MM.1S (cell line): Measurements from ENCODE around the gene SLC25A19.

Experiments used
- EZH2 ChIP-seq: fragments of 300-600 bp; sonication (generic); optimal IDR thresholded peaks from 2 replicates; pipeline ENCODE3; 2017; ENCODE audit warnings: low read depth, mild to moderate bottlenecking, antibody characterized with exemption, low read length, mixed read lengths
- EZH2phosphoT487 ChIP-seq: fragments of 300-600 bp; sonication (generic); IDR thresholded peaks from 2 replicates; pipeline ENCODE4 v1.6.1; 2018; ENCODE audit warnings: antibody characterized with exemption, low read length
- TF ChIP-seq, protein P1 (sequence below): fragments of 300-600 bp; sonication (generic); IDR thresholded peaks from 2 replicates; pipeline ENCODE4 v1.5.1; 2016; ENCODE audit warnings: antibody characterized with exemption, low read length, mixed read lengths

GRCh38 chr17:75231071-75231470 lies 58.2 kb downstream of the SLC25A19 start:
- TF ChIP-seq, protein P1, sequence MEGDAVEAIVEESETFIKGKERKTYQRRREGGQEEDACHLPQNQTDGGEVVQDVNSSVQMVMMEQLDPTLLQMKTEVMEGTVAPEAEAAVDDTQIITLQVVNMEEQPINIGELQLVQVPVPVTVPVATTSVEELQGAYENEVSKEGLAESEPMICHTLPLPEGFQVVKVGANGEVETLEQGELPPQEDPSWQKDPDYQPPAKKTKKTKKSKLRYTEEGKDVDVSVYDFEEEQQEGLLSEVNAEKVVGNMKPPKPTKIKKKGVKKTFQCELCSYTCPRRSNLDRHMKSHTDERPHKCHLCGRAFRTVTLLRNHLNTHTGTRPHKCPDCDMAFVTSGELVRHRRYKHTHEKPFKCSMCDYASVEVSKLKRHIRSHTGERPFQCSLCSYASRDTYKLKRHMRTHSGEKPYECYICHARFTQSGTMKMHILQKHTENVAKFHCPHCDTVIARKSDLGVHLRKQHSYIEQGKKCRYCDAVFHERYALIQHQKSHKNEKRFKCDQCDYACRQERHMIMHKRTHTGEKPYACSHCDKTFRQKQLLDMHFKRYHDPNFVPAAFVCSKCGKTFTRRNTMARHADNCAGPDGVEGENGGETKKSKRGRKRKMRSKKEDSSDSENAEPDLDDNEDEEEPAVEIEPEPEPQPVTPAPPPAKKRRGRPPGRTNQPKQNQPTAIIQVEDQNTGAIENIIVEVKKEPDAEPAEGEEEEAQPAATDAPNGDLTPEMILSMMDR, result no peak
- no peak for TF ChIP-seq EZH2
- TF ChIP-seq EZH2phosphoT487, result no peak
